ENCODE data around the gene STRADA. TPM values are rescaled to one million over a fixed set of nuclear protein-coding genes. Genes with fewer than 3 reads are reported as not detected.
"Not testable (repeated sequence)": the region's sequence is repeated elsewhere in the genome, so short reads cannot be mapped to it uniquely, and the experiment has no call there.

Gene STRADA
- total and polyA plus RNA-seq, 3 experiments from 2014 or later = 22.8 to 57.2 (median 56.7) TPM

DNA sequence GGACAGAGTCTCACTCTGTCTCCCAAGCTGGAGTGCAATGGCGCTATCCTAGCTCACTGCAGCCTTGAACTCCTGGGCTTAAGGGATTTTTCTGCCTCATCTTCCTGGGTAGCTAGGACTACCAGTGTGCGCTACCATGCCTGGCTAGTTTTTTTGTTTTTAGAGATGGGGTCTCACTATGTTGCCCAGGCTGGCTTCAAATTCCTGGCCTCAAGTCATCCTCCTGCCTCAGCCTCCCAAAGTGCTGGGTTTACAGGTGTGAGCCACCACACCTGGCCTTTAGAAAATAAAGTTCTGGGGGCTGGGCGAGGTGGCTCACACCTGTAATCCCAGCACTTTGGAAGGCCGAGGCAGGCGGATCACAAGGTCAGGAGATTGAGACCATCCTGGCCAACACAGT lies 21.4 kb downstream of the STRADA start:
- H3K27ac Mint-ChIP-seq; H3K9me3 ChIP-seq (ENCODE audit: low read length); DNase-seq; H3K36me3 ChIP-seq (ENCODE audit: insufficient read depth, low read length); H3K4me3 Mint-ChIP-seq; H3K27me3 Mint-ChIP-seq; CTCF ChIA-PET; H3K27ac ChIP-seq (ENCODE audit: low read depth, low read length); H3K4me1 ChIP-seq (ENCODE audit: insufficient read depth, low read length); H3K4me3 ChIP-seq (ENCODE audit: low read length); H3K4me1 Mint-ChIP-seq; H3K27me3 ChIP-seq (ENCODE audit: insufficient read depth, low read length, poor library complexity, severe bottlenecking); H3K9me3 Mint-ChIP-seq: not testable (repeated sequence)
- peaks cover 0 to 40% (median 3%) of the 10 kb centered on the region in 3 donors for H3K36me3 Mint-ChIP-seq
- POLR2A ChIA-PET = interaction anchor here (0.6 to 1.1 kb wide), 2 partner anchors 13 to 98 kb away, joined by 3 to 4 read pairs; partner anchors contain the start of gene MAP3K3

GRCh38 chr17:63718988-63719387 lies 22.6 kb downstream of the STRADA start:
- Histone ChIP-seq H3K9me3 (ENCODE audit: low read length) (no peaks in the 10 kb centered on the region), H3K27me3 (ENCODE audit: insufficient read depth, low read length, poor library complexity, severe bottlenecking) (no peaks in the 10 kb centered on the region), H3K4me1 (ENCODE audit: insufficient read depth, low read length) (no peaks in the 10 kb centered on the region), H3K27ac (ENCODE audit: low read depth, low read length) (no peak overlapping the region), H3K36me3 (ENCODE audit: insufficient read depth, low read length) (no peaks in the 10 kb centered on the region), H3K4me3 (ENCODE audit: low read length) (no peak overlapping the region)
- peaks cover 0 to 3% (median 0%) of the 10 kb centered on the region in 3 donors for H3K4me1 Mint-ChIP-seq
- no peak overlapping the region for H3K27ac Mint-ChIP-seq
- no peak for DNase-seq
- peaks cover 0 to 43% (median 5%) of the 10 kb centered on the region in 3 donors for H3K36me3 Mint-ChIP-seq
- POLR2A ChIA-PET = no interaction called here
- H3K9me3 Mint-ChIP-seq = no peaks in the 10 kb centered on the region
- CTCF ChIA-PET = interaction anchor here (1.0 kb wide), 1 partner anchor 9 kb away, joined by 3 read pairs; no protein-coding TSS in a partner anchor
- H3K4me3 Mint-ChIP-seq = no peak overlapping the region
- H3K27me3 Mint-ChIP-seq = no peaks in the 10 kb centered on the region

- ChIA-PET POLR2A (interaction anchor here (0.6 to 1.1 kb wide), 2 partner anchors 10 to 14 kb away, joined by 5 read pairs; no protein-coding TSS in a partner anchor), CTCF (no interaction called here)
- Mint-ChIP-seq H3K4me3 (no peak overlapping the region), H3K4me1 (no peaks in the 10 kb centered on the region), H3K9me3 (no peaks in the 10 kb centered on the region), H3K36me3 (peaks cover 0 to 42% (median 12%) of the 10 kb centered on the region in 3 donors), H3K27ac (peak overlapping the region in 2 of 8 donors; percentile 70 to 74), H3K27me3 (no peaks in the 10 kb centered on the region)
- Histone ChIP-seq H3K36me3 (ENCODE audit: insufficient read depth, low read length) (no peaks in the 10 kb centered on the region), H3K27me3 (ENCODE audit: insufficient read depth, low read length, poor library complexity, severe bottlenecking) (no peaks in the 10 kb centered on the region), H3K4me1 (ENCODE audit: insufficient read depth, low read length) (no peaks in the 10 kb centered on the region), H3K27ac (ENCODE audit: low read depth, low read length) (no peak overlapping the region), H3K9me3 (ENCODE audit: low read length) (no peaks in the 10 kb centered on the region), H3K4me3 (ENCODE audit: low read length) (no peak overlapping the region)
- DNase-seq = no peak
Observed at GRCh38 chr17:63716426-63716825, 25.2 kb downstream of the STRADA start.

DNA sequence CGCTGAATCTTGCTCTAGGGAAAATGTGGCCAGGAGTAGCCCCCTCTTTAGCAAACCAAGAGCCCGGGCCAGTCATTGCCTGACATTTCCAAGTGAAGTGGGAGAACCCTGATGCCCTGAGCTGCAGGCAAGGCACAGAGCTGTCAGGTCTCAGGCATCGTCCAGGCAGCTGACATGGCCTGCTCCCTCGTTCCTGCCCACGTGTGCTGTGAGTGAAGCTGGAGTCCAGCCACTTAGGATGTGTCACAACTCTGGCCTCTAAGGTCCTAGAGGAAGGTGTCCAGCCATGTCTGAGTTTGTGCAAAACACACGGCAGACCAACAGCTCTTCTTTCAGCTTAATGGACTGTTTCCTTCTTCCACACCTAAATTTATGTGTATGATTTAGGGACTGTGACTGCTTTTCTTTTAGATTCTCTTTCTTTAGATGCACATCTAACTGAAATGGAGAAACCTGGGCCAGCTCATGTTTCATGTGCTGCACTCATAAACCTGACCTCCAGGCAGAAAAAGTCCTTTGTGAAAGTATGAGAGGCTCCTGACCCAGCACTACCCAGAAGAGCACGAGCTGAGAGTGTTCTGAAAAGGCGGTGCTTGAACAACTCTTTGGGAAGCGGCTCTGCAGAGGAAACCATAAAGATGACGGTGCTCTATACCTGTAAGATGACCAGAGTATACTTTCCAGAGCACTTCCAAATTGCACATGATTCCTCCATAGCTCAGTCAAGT lies 26.9 kb downstream of the STRADA start:
- no peak overlapping the region for H3K27ac Mint-ChIP-seq
- H3K36me3 Mint-ChIP-seq = peaks cover 0 to 49% (median 12%) of the 10 kb centered on the region in 3 donors
- CTCF ChIA-PET = interaction anchor here (1.3 to 11.3 kb wide), 3 partner anchors 12 to 102 kb away, joined by 3 to 251 read pairs (median 4); no protein-coding TSS in a partner anchor
- no peak for DNase-seq
- H3K27me3 ChIP-seq (ENCODE audit: insufficient read depth, low read length, poor library complexity, severe bottlenecking) = no peaks in the 10 kb centered on the region
- no peak overlapping the region for H3K4me3 ChIP-seq (ENCODE audit: low read length)
- peaks cover 6 to 12% (median 9%) of the 10 kb centered on the region in 3 donors for H3K4me1 Mint-ChIP-seq
- POLR2A ChIA-PET = interaction anchor here (1.1 to 14.8 kb wide), 2 partner anchors 12 to 19 kb away, joined by 3 to 270 read pairs; no protein-coding TSS in a partner anchor
- no peak overlapping the region for H3K27ac ChIP-seq (ENCODE audit: low read depth, low read length)
- H3K9me3 ChIP-seq (ENCODE audit: low read length) = no peaks in the 10 kb centered on the region
- peaks cover 12% of the 10 kb centered on the region for H3K4me1 ChIP-seq (ENCODE audit: insufficient read depth, low read length)
- no peaks in the 10 kb centered on the region for H3K27me3 Mint-ChIP-seq
- H3K4me3 Mint-ChIP-seq = no peak overlapping the region
- H3K36me3 ChIP-seq (ENCODE audit: insufficient read depth, low read length) = no peaks in the 10 kb centered on the region
- no peaks in the 10 kb centered on the region for H3K9me3 Mint-ChIP-seq

DNA sequence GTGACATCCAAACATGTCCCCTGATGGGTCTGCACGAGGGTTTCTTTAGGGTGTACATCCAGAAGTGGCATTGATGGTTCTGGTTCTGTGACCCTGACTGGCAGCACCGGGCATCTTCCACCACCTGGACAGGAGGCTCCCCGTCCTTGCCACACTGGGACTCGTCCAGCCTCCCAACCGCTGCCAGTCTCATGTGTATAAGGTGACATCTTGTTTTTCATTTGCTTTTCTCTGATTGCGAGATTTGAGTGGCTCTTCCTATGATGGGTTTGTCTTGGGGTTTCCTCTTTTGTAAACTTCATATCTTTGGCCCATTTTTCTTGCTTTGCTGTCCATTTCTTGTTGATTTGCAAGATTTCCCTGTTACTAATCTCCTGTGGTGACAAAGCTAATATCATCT lies 32.5 kb downstream of the STRADA start:
- ChIA-PET POLR2A (interaction anchor here (0.7 to 14.8 kb wide), 3 partner anchors 8 to 169 kb away, joined by 3 to 270 read pairs (median 36); partner anchors contain the start of gene LIMD2), CTCF (interaction anchor here (0.7 to 11.3 kb wide), 10 partner anchors 8 to 283 kb away, joined by 3 to 251 read pairs (median 10); partner anchors contain the start of gene LIMD2)
- Mint-ChIP-seq H3K9me3 (no peaks in the 10 kb centered on the region), H3K27ac (peak overlapping the region; percentile 67 to 99 (median 89)), H3K4me3 (peak overlapping the region in 4 of 7 donors; percentile 9 to 43 (median 18)), H3K4me1 (peaks cover 51 to 65% (median 54%) of the 10 kb centered on the region in 3 donors), H3K27me3 (no peaks in the 10 kb centered on the region), H3K36me3 (peaks cover 0 to 38% (median 15%) of the 10 kb centered on the region in 3 donors)
- Histone ChIP-seq H3K27me3 (ENCODE audit: insufficient read depth, low read length, poor library complexity, severe bottlenecking) (no peaks in the 10 kb centered on the region), H3K9me3 (ENCODE audit: low read length) (no peaks in the 10 kb centered on the region), H3K27ac (ENCODE audit: low read depth, low read length) (no peak overlapping the region), H3K4me1 (ENCODE audit: insufficient read depth, low read length) (peaks cover 68% of the 10 kb centered on the region), H3K4me3 (ENCODE audit: low read length) (no peak overlapping the region), H3K36me3 (ENCODE audit: insufficient read depth, low read length) (no peaks in the 10 kb centered on the region)
- DNase-seq = no peak

- Histone ChIP-seq H3K4me1 (ENCODE audit: insufficient read depth, low read length) (peaks cover 86% of the 10 kb centered on the region), H3K27ac (ENCODE audit: low read depth, low read length) (peak overlapping the region; percentile 62), H3K36me3 (ENCODE audit: insufficient read depth, low read length) (no peaks in the 10 kb centered on the region), H3K9me3 (ENCODE audit: low read length) (no peaks in the 10 kb centered on the region), H3K4me3 (ENCODE audit: low read length) (peak overlapping the region; percentile 55), H3K27me3 (ENCODE audit: insufficient read depth, low read length, poor library complexity, severe bottlenecking) (no peaks in the 10 kb centered on the region)
- H3K4me1 Mint-ChIP-seq = peaks cover 70 to 85% (median 74%) of the 10 kb centered on the region in 3 donors
- H3K36me3 Mint-ChIP-seq = peaks cover 4 to 46% (median 13%) of the 10 kb centered on the region in 3 donors
- H3K27me3 Mint-ChIP-seq = no peaks in the 10 kb centered on the region
- H3K9me3 Mint-ChIP-seq = no peaks in the 10 kb centered on the region
- peak overlapping the region; percentile 79 to 88 (median 84) for H3K4me3 Mint-ChIP-seq
- H3K27ac Mint-ChIP-seq = peak overlapping the region; percentile 80 to 99 (median 95)
- CTCF ChIA-PET = interaction anchor here (11.3 kb wide), 1 partner anchor 13 kb away, joined by 251 read pairs; no protein-coding TSS in a partner anchor
- POLR2A ChIA-PET = interaction anchor here (0.6 to 14.8 kb wide), 8 partner anchors 11 to 320 kb away, joined by 3 to 270 read pairs (median 4); partner anchors contain the start of genes CCDC47 and DDX42
- DNase-seq = peak in 4 of 5 donors; percentile 21 to 67 (median 61)
Observed at GRCh38 chr17:63707151-63707550, 34.4 kb downstream of the STRADA start.

DNA sequence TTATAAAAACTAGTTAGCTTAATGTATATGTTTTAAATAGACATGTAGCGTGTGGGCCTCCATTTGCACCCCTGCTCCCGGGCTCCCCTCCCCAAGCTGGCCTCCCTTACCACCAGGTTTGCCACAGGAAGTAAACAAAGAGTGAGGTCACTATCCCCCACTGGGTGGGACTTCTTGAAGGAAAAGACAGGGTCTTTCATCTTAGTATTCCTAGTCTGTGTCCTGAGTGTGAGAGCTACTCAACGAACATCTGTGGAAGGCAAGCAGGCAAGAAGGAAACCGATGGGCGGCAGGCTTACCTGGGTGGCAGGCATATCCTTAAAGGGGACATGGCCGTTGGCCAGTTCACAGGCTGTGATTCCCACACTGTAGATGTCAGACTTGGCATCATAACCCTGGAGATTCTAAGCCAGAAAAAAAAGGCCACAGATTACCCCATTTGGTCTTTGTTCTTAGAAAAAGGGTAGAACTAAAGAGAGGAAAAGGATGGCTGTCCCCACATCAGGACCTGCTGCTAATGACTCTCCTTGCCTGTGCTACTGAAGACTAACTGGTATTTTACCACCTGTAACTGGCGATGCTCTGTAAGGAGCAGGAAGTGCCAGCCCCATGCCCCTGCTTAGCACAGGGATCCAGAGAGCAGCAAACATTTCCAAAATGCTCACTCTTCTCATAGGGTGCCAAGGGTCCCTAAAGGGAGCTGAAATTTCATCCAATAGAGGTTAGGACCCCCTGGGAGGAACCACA lies 35.1 kb downstream of the STRADA start:
- Mint-ChIP-seq H3K36me3 (peaks cover 4 to 47% (median 13%) of the 10 kb centered on the region in 3 donors), H3K27ac (peak overlapping the region; percentile 80 to 99 (median 95)), H3K4me3 (peak overlapping the region; percentile 79 to 88 (median 84)), H3K4me1 (peaks cover 74 to 91% (median 80%) of the 10 kb centered on the region in 3 donors), H3K27me3 (no peaks in the 10 kb centered on the region), H3K9me3 (peaks cover 0 to 2% (median 0%) of the 10 kb centered on the region in 5 donors)
- peak in 2 of 5 donors; percentile 23 to 47 for DNase-seq
- no peaks in the 10 kb centered on the region for H3K36me3 ChIP-seq (ENCODE audit: insufficient read depth, low read length)
- H3K27me3 ChIP-seq (ENCODE audit: insufficient read depth, low read length, poor library complexity, severe bottlenecking) = no peaks in the 10 kb centered on the region
- ChIA-PET POLR2A (interaction anchor here (0.6 to 14.8 kb wide), 8 partner anchors 10 to 320 kb away, joined by 3 to 270 read pairs (median 4); partner anchors contain the start of genes CCDC47 and DDX42), CTCF (interaction anchor here (1.2 to 11.3 kb wide), 2 partner anchors 12 to 29 kb away, joined by 3 to 251 read pairs; no protein-coding TSS in a partner anchor)
- H3K4me3 ChIP-seq (ENCODE audit: low read length) = peak overlapping the region; percentile 55
- peak overlapping the region; percentile 62 for H3K27ac ChIP-seq (ENCODE audit: low read depth, low read length)
- H3K9me3 ChIP-seq (ENCODE audit: low read length) = no peaks in the 10 kb centered on the region
- H3K4me1 ChIP-seq (ENCODE audit: insufficient read depth, low read length) = peaks cover 88% of the 10 kb centered on the region
